ENCODE data around the gene MYL6B. TPM values are rescaled to one million over a fixed set of nuclear protein-coding genes. Genes with fewer than 3 reads are reported as not detected.

MYL6B gene
- total RNA-seq, 1 donor from 2014 or later = 45.8 TPM

DNA sequence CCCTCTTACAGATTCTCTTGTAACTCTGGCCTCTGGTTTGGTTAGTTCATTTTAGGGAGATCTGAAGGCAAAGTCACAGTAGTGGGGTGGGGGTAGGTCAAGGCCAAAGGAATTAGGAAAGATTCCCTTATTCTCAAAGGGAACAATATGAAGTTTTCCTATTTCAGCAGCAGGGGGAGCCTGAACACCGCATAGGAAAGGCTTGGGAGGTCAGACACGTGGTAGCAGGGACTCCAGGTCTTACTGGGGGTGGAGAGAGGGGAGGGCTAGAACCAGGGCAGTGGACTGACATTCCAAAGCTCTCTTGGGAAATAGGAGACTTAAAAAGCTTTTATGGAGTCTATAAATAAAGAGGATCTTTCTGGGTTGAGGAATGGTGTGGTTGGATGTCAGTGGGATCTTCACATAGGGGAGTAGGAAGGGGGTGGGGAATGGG lies 33.0 kb upstream of the MYL6B start:
- DNase-seq (ENCODE audit: missing footprints) (no peak), ATAC-seq (peak; percentile 52)
- intact Hi-C loops (cut with DNase I) = loop anchor here (1.0 to 5.0 kb wide), 6 partner anchors 38 to 377 kb away; partner anchors contain the start of genes CS, GDF11, MYL6 and NABP2

DNA sequence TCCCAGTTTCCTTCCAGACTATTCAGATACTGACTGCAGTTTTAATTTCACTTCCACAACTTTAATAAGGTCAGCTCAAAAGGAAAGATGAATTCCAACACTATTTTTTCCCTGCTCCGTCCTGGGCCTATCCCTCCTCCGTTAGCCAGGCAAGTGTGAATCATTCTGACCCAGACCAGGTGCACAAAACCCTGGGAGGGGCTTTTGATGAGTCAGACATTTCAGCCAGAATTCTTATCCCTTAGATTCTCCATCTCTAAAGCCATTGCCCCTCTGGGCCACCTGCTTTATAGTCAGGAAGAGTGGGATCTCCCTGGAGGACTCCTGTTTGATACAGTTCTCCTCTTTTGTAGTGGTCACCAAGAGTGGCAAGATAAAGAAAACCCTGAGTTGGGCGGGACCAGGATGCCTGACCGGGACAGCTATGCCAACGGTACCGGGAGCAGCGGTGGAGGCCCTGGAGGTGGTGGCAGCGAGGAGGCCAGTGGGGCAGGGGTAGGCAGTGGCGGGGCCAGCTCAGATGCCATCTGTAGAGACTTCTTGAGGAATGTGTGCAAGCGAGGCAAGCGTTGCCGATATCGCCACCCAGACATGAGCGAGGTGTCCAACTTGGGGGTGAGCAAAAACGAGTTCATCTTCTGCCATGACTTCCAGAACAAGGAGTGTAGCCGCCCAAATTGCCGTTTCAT lies 32.1 kb upstream of the MYL6B start:
- ATAC-seq (no peak), DNase-seq (ENCODE audit: missing footprints) (no peak)
- intact Hi-C loops (cut with DNase I) = no loop called here

DNA sequence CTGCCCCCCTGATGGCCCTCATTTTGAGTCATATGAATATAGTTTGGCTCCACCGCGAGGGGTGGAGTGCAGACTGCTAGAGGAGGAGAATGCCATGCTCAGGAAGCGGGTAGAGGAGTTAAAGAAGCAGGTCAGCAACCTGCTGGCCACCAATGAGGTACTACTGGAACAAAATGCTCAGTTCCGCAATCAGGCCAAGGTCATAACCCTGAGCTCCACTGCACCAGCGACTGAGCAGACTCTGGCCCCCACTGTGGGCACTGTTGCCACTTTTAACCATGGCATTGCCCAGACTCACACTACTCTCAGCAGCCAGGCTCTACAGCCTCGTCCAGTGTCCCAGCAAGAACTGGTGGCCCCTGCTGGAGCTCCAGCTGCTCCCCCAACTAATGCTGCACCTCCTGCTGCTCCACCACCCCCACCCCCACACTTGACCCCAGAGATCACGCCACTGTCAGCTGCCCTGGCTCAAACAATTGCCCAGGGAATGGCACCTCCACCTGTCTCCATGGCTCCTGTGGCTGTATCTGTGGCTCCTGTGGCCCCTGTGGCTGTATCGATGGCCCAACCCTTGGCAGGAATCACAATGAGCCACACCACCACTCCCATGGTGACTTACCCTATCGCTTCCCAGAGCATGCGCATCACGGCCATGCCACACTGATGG lies 31.1 kb upstream of the MYL6B start:
- intact Hi-C loops (cut with DNase I) = no loop called here
- DNase-seq (ENCODE audit: missing footprints) (no peak), ATAC-seq (no peak)

GRCh38 chr12:56122637-56123036 lies 29.8 kb upstream of the MYL6B start:
- no peak for DNase-seq (ENCODE audit: missing footprints)
- intact Hi-C loops (cut with DNase I) = no loop called here

GRCh38 chr12:56124133-56124532 lies 28.3 kb upstream of the MYL6B start:
- DNase-seq (ENCODE audit: missing footprints) (no peak), ATAC-seq (no peak)
- intact Hi-C loops (cut with DNase I) = no loop called here

More at GRCh38 chr12:56122637-56123036, 29.8 kb upstream of the MYL6B start:
- no peak for ATAC-seq

DNA sequence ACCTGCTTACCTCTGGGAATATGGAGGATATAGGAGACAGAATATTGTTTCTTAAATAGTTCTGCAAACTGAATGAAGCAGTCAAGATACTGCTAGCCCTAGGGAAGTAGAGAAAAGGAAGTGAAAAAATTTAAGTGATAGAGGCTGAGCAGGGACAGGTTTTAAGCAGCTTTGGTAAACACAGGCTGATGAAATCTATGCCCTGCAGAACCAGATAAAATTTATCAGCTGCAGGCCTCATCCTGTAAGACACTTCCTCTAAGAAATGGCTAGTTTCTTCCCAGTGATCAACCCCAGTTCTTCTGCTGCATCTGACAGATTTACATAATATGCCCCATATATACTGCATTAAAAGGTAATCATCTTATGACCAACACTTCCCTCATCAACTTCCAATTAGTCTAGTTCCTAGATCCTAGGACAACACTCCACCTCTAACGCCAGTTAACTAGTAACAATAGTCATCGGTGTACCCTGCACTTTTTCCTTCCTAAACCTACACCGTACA lies 25.6 kb upstream of the MYL6B start:
- intact Hi-C loops (cut with DNase I) = loop anchor here (5.0 kb wide), 1 partner anchor 341 kb away; the partner anchor contains the start of gene SPRYD4
- no peak for ATAC-seq
- no peak for DNase-seq (ENCODE audit: missing footprints)

DNA sequence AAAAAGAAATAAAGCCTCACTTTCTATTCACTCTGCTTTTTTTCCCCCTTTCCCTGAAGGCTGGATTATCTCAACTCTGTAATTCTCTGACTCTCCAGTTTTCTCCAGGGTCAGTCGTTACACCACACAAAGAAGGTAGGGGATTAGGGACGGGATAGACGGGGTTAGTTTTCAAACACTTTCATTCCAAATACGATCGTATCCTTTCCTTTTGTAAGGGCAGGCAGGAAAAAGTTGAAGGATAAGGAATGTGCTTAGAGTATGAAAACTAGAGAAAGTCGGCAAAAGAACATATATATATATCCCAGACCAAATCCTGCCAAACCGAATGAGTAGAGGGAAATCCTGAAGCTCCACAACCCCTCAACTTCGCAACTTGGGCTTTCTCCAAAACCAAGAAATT lies 24.9 kb upstream of the MYL6B start:
- intact Hi-C loops (cut with DNase I) = loop anchor here (5.0 kb wide), 1 partner anchor 340 kb away; the partner anchor contains the start of gene SPRYD4
- ATAC-seq (no peak), DNase-seq (ENCODE audit: missing footprints) (no peak)

GRCh38 chr12:56127888-56128669 lies 24.3 kb upstream of the MYL6B start, which contains the start of gene ESYT1:
TSS of gene ESYT1 (plus strand) at chr12:56128267. CDS start at chr12:56128320, 53 bp downstream.
- intact Hi-C loops (cut with DNase I) = loop anchor here (1.0 to 5.0 kb wide), 2 partner anchors 30 to 339 kb away; partner anchors contain the start of genes MYL6 and SPRYD4
- DNase-seq (ENCODE audit: missing footprints) (peak; percentile 99), ATAC-seq (peak; percentile 97)

DNA sequence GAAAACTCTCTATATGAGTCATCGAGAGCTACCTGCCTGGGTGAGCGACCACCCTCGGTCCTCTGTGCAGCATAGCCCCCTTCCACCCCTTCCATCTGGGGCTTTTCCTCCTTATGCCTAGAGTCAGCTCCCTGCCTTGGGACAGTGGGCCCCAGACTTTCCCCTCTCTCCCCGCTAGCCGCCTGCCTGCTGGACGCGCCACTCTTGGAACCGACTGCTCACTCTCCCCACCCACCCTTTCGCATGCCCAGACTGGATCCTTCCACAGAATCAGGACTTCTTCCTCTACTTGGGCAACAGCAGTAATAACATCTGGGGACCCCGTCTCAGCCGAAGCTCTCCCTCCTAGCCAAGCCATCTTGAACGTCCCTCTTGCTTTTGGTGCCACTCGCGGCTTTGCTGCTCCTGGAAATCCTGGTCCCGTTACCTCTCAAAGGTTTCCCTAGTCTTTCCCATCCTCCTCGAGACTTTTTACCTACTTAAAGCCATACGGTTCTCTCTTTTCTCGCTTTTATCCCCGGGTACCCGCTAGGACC lies 23.6 kb upstream of the MYL6B start:
- ATAC-seq (no peak), DNase-seq (ENCODE audit: missing footprints) (no peak)
- intact Hi-C loops (cut with DNase I) = loop anchor here (1.0 to 5.0 kb wide), 2 partner anchors 30 to 339 kb away; partner anchors contain the start of genes MYL6 and SPRYD4

DNA sequence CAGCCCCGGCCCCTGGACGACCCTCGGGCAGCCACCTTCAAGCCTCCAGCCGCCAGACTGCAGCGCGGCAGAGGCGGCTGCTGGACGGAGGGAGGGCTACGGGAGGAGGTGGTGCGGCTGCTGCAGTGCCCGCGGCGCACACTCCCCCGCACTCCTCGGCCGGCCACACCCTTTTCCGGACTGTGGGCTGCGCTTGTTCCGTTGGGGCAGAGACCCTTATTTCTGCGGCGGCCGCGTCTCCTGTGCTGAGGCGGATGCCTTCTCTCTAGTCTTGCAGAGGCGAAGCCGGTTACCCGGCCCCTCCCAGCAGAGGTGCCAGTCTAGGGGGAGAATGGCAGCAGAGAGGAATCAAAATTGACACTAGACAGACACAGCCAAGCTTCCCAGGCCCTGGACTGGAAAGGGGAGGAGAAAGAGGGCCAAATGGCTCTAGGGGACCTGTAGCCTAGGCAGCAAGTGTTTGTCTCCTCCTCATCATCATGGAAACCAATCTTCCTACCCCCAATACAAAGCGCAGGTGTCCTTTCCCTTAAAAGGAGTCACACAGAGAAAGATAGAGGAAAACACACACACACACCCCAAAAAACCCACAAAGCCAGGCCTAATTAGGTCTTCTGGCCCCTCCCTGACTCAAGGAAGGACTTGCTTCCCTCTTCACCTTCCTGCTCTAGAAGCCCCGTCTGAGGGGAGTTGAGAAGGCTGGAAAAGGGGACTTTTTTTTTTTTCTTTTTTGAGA lies 23.0 kb upstream of the MYL6B start:
- ATAC-seq (peak; percentile 38), DNase-seq (ENCODE audit: missing footprints) (peak; percentile 85)
- intact Hi-C loops (cut with DNase I) = loop anchor here (5.0 kb wide), 1 partner anchor 338 kb away; the partner anchor contains the start of gene SPRYD4

DNA sequence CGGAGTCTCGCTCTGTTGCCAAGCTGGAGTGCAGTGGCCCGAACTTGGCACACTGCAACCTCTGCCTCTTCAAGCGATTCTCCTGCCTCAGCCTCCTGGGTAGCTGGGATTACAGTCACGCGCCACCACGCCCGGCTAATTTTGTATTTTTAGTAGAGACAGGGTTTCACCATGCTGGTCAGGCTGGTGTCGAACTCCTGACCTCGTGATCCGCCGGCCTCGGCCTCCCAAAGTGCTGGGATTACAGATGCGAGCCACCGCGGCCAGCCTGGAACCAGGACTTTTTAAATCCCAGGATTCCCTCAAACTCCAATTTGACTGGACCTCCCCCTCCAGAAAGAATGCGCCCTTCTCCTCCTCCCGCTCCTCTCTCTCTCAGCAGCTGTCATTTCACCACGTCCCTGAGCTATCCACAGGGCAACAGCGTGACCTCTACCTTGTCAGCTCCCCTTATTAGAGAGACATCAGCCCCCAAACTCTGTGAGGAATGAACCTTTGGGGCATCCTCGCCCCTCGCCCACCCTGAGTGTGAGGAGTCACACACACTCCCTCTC lies 22.4 kb upstream of the MYL6B start:
- DNase-seq (ENCODE audit: missing footprints) (no peak), ATAC-seq (no peak)
- intact Hi-C loops (cut with DNase I) = loop anchor here (5.0 kb wide), 1 partner anchor 337 kb away; the partner anchor contains the start of gene SPRYD4

GRCh38 chr12:56130876-56131275 lies 21.5 kb upstream of the MYL6B start:
- intact Hi-C loops (cut with DNase I) = no loop called here
- ATAC-seq (no peak), DNase-seq (ENCODE audit: missing footprints) (no peak)

DNA sequence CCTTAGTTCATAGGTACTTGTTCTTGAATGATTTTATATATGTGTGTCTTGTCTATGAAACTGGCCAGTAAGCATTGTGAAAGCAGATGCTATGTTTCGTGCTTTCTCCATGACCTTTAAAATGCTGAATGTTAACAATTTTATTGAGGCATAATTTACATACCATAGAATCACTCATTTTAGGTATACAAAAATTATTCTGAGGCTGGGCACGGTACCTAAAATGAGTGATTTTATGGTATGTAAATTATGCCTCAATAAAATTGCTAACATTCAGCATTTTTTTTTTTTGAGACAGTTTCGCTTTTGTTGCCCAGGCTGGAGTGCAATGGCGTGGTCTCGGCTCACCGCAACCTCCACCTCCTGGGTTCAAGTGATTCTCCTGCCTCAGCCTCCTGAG lies 17.5 kb upstream of the MYL6B start:
- intact Hi-C loops (cut with DNase I) = no loop called here
- no peak for DNase-seq (ENCODE audit: missing footprints)
- ATAC-seq = no peak

DNA sequence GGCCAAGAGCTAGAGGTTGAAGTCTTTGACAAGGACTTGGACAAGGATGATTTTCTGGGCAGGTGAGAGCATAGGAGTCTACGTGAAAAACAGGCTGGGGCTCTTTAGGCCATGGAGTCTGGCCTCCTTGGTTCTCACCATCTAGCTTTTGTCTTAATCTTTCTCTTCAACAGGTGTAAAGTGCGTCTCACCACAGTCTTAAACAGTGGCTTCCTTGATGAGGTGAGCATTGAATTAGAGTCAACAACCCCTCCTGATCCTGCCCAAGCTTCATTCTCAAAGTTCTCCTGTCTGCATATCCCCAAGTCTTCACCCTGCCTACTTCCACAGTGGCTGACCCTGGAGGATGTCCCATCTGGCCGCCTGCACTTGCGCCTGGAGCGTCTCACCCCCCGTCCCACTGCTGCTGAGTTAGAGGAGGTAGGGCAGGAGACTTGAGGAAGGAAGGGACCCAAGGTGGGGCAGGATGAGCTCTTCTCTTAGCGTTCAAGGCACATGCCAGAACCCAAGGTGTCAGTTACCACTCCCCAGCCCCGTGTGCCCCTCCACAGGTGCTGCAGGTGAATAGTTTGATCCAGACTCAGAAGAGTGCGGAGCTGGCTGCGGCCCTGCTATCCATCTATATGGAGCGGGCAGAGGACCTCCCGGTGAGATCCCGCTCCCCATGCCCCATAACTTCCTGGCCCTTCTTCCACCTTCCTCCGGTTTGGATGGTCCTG lies 14.4 kb upstream of the MYL6B start:
- DNase-seq (ENCODE audit: missing footprints) = no peak
- ATAC-seq = no peak
- intact Hi-C loops (cut with DNase I) = no loop called here

DNA sequence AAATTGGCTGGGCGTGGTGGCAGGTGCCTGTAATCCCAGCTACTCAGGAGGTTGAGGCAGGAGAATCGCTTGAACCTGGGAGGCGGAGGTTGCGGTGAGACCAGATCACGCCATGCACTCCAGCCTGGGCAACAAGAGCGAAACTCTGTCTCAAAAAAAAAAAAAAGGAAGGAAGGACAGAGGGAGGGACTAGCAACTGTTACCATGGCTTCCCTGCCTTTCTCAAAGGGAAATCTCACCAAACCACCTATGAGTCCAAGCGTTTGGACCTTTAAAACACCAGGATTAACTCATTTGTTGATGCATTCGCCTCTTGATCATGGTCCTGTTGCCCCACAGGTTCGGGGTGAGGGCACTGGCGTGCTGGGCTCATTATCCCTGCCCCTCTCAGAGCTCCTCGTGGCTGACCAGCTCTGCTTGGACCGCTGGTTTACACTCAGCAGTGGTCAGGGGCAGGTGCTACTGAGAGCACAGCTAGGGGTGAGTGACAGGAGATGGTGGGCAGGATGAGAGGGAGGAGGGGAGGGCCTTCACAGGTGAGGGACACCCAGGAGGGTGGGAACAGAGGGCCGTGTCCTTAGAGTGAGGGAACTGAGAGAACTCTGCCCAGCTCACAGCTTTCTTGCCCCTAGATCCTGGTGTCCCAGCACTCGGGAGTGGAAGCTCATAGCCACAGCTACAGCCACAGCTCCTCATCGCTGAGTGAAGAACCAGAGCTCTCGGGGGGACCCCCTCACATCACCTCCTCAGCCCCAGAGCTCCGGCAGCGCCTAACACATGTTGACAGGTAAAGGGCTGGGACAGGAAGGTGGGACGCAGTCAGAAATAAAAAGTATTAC lies 10.2 kb upstream of the MYL6B start:
- DNase-seq (ENCODE audit: missing footprints) (no peak), ATAC-seq (no peak)
- intact Hi-C loops (cut with DNase I) = no loop called here

GRCh38 chr12:56143217-56143616 lies 9.2 kb upstream of the MYL6B start:
- intact Hi-C loops (cut with DNase I) = no loop called here
- ATAC-seq = no peak
- no peak for DNase-seq (ENCODE audit: missing footprints)
